Mucosa of descending colon (tissue), 3 donors: ENCODE data around the gene WDR86. TPM values are rescaled to one million over a fixed set of nuclear protein-coding genes. Genes with fewer than 3 reads are reported as not detected.

ENCODE experiments used
- ATAC-seq: fragments of 200-7000 bp; cut with Tn5 transposase; one replicate; pipeline ENCODE4 v1.9.1; 2020; ENCODE audit warnings: mild to moderate bottlenecking, moderate library complexity
- DNase-seq, 3 donors: peaks; one replicate each; pipeline ENCODE4 v3.0.0-alpha.2; 2020
- H3K36me3 ChIP-seq: fragments of 200-600 bp; one replicate; pipeline ENCODE4 v1.8.0; 2021; ENCODE audit warnings: low read depth, mild to moderate bottlenecking
- H3K4me1 ChIP-seq: fragments of 200-600 bp; one replicate; pipeline ENCODE4 v1.8.0; 2021; ENCODE audit warnings: low read depth, mild to moderate bottlenecking
- H3K4me3 ChIP-seq: fragments of 200-600 bp; one replicate; pipeline ENCODE4 v1.8.0; 2021; ENCODE audit warnings: mild to moderate bottlenecking
- H3K9me3 ChIP-seq: fragments of 200-600 bp; one replicate; pipeline ENCODE4 v1.8.0; 2021; ENCODE audit warnings: mild to moderate bottlenecking
- CTCF ChIP-seq: fragments of 200-600 bp; IDR thresholded peaks from one replicate; pipeline ENCODE4 v1.8.0; 2022; ENCODE audit warnings: antibody characterized with exemption, mild to moderate bottlenecking
- intact Hi-C, 2 donors: fragments of 100-400 bp; cut with DNase I in 1 of 2; cut with micrococcal nuclease in 1 of 2; formaldehyde crosslinking; loops; one replicate each; pipeline versions ENCODE4 v1.11.0 to v1.11.1; 2022; cut with DNase I, micrococcal nuclease
- total RNA-seq, 3 donors: library from RNA; stranded (reverse); fragmentation: NEBNext Ultra II Directional in 2 of 3; extraction: Animal tissue kit (Norgen Biotek cat#: 25700) in 2 of 3; gene quantifications; one replicate each; pipeline versions ENCODE4 v1.2.1 to v1.2.4, GENCODE V29; 2021 to 2023
- donor health status: DM: no; HTN: no; CAD: no; lungs with moderate emphysema.
- donor health status: DM: no; HTN: no; CAD: no.
- donor health status: DM: no; HTN: yes; CAD: no.

WDR86 gene
- total RNA-seq, 3 donors from 2014 or later, result 0.38 to 16.6 (median 1.2) TPM

DNA sequence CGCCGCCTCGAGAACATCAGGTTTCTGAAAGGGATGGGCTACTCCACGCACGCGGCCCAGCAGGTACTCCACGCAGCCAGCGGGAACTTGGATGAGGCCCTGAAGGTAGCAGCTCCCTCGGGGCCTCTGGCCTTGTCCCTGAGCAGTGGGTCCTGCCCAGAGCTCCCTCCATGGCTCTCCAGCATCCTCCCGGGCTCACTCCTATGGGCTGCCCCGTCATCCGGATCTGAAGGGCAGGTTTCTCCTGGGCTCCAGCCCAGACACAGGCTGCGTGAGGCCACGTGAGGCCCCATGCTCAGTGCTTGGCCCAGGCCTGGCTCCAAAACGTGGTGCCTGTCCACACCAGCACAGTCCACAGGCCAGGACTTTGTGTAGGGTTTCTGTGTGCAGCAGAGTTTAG is 35.7 kb downstream of the WDR86 start:
- intact Hi-C loops, result loop anchor here in 1 of 2 donors (5.0 kb wide), 1 partner anchor 73 kb away; no protein-coding TSS in a partner anchor
- no peak overlapping the region for H3K4me3 ChIP-seq
- ATAC-seq (no peak), DNase-seq (peak in 1 of 3 donors; percentile 35)
- H3K9me3 ChIP-seq, result no peaks in the 10 kb centered on the region
- no peak for TF ChIP-seq CTCF
- H3K4me1 ChIP-seq, result no peaks in the 10 kb centered on the region
- peaks cover 2% of the 10 kb centered on the region for H3K36me3 ChIP-seq

DNA sequence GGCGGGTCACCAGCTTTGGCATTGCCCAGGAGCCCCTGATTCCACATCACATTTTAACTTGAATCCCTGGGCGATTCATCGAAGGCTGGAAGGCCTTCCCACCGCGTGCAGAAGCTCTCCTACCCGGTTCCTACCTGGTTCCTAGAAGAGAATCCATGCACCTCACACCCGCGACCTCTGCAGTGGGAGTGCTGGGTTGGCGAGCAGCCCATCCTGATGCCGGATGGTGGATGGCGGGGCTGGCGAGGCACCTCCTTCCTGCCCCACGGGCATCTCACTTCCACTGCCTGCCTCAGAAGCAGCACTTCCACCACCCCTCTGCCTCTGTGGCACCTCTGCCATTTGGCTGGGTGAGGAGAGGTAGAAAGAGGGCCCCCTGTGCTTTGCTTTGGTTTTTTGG is 36.2 kb downstream of the WDR86 start:
- ATAC-seq (no peak), DNase-seq (no peak)
- Histone ChIP-seq H3K4me3 (no peak overlapping the region), H3K4me1 (no peaks in the 10 kb centered on the region), H3K36me3 (peaks cover 2% of the 10 kb centered on the region), H3K9me3 (no peaks in the 10 kb centered on the region)
- TF ChIP-seq CTCF, result no peak
- intact Hi-C loops, result loop anchor here in 1 of 2 donors (5.0 kb wide), 1 partner anchor 74 kb away; no protein-coding TSS in a partner anchor

- intact Hi-C loops, result loop anchor here in 1 of 2 donors (5.0 kb wide), 1 partner anchor 75 kb away; no protein-coding TSS in a partner anchor
- no peak for TF ChIP-seq CTCF
- ATAC-seq, result no peak
- no peaks in the 10 kb centered on the region for H3K4me1 ChIP-seq
- no peak overlapping the region for H3K4me3 ChIP-seq
- no peak for DNase-seq
- no peaks in the 10 kb centered on the region for H3K36me3 ChIP-seq
- H3K9me3 ChIP-seq, result no peaks in the 10 kb centered on the region
Observed at GRCh38 chr7:151372612-151373265, 37.1 kb downstream of the WDR86 start.

DNA sequence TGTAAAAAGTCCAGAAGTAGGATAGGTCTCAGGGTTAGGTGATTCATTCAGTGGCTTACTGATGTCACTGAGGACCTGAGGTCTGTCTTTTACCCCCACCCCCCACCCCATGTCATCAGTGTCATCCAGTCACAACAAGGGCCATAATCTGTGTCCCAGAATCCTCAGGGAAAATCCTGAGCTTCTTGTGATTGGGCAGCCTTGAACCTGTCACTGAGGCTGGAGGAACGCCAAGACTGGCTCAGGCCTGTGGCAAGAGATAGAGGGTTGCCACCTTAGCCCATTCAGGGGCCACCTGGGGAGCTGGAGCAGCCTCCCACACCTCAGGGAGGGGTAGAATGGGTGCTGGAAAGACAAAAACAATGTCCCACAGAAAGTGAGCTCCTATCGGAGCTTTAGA is 38.6 kb downstream of the WDR86 start:
- Histone ChIP-seq H3K4me1 (no peaks in the 10 kb centered on the region), H3K4me3 (no peak overlapping the region), H3K36me3 (no peaks in the 10 kb centered on the region), H3K9me3 (no peaks in the 10 kb centered on the region)
- no peak for TF ChIP-seq CTCF
- DNase-seq (no peak), ATAC-seq (no peak)
- intact Hi-C loops, result loop anchor here in 1 of 2 donors (5.0 kb wide), 1 partner anchor 76 kb away; no protein-coding TSS in a partner anchor

- ATAC-seq, result peak; percentile 99
- intact Hi-C loops, result loop anchor here in 1 of 2 donors (2.0 to 10.0 kb wide), 2 partner anchors 81 to 387 kb away; no protein-coding TSS in a partner anchor
- Histone ChIP-seq H3K4me3 (no peak overlapping the region), H3K9me3 (no peaks in the 10 kb centered on the region), H3K36me3 (no peaks in the 10 kb centered on the region), H3K4me1 (no peaks in the 10 kb centered on the region)
- peak; percentile 88 for TF ChIP-seq CTCF
- peak; percentile 83 to 90 (median 87) for DNase-seq
Observed at GRCh38 chr7:151368136-151368571, 41.7 kb downstream of the WDR86 start.
